Activated naive CD4-positive, alpha-beta T cell treated with anti-CD3 and anti-CD28 coated beads, Interleukin-2, amount 50 U/mL, for 72 hours (primary cell): Measurements from ENCODE around the gene TADA3. TPM values are rescaled to one million over a fixed set of nuclear protein-coding genes. Genes with fewer than 3 reads are reported as not detected.
"Not testable (repeated sequence)": the region's sequence is repeated elsewhere in the genome, so short reads cannot be mapped to it uniquely, and the experiment has no call there.

Experiments used
- ATAC-seq, 2 donors: fragments of 150-1000 bp; cut with Tn5 transposase; 2 replicates each; pipeline ENCODE4 v1.10.0; 2021; ENCODE audit warnings: mild to moderate bottlenecking in 2 of 2, moderate library complexity in 2 of 2
- DNase-seq, 2 donors: peaks; one replicate each; pipeline ENCODE4 v3.0.0; 2021 to 2022; ENCODE audit warnings: low spot score in 2 of 2
- H3K27ac Mint-ChIP-seq, 2 donors: one replicate each; pipeline ENCODE4 v1.8.0; 2022; ENCODE audit warnings: mild to moderate bottlenecking in 2 of 2, mixed read lengths in 2 of 2
- H3K36me3 Mint-ChIP-seq, 2 donors: one replicate each; pipeline ENCODE4 v1.8.0; 2022; ENCODE audit warnings: mixed read lengths in 2 of 2
- H3K9me3 Mint-ChIP-seq, 2 donors: one replicate each; pipeline ENCODE4 v1.8.0; 2022; ENCODE audit warnings: mixed read lengths in 2 of 2
- total RNA-seq, 2 donors: library from RNA; stranded (reverse); gene quantifications; one replicate each; pipeline ENCODE4 v1.2.3, GENCODE V29; 2022

Gene TADA3
- total RNA-seq, 2 donors from 2014 or later = 47.5 to 92.3 TPM

- peaks cover 21 to 26% of the 10 kb centered on the region in 2 donors for H3K36me3 Mint-ChIP-seq
- peaks cover 0 to 3% of the 10 kb centered on the region in 2 donors for H3K9me3 Mint-ChIP-seq
- H3K27ac Mint-ChIP-seq = peak overlapping the region; percentile 95 to 98
- ATAC-seq (no peak), DNase-seq (no peak)
Measured at GRCh38 chr3:9779075-9779593, 13.1 kb downstream of the TADA3 start.

DNA sequence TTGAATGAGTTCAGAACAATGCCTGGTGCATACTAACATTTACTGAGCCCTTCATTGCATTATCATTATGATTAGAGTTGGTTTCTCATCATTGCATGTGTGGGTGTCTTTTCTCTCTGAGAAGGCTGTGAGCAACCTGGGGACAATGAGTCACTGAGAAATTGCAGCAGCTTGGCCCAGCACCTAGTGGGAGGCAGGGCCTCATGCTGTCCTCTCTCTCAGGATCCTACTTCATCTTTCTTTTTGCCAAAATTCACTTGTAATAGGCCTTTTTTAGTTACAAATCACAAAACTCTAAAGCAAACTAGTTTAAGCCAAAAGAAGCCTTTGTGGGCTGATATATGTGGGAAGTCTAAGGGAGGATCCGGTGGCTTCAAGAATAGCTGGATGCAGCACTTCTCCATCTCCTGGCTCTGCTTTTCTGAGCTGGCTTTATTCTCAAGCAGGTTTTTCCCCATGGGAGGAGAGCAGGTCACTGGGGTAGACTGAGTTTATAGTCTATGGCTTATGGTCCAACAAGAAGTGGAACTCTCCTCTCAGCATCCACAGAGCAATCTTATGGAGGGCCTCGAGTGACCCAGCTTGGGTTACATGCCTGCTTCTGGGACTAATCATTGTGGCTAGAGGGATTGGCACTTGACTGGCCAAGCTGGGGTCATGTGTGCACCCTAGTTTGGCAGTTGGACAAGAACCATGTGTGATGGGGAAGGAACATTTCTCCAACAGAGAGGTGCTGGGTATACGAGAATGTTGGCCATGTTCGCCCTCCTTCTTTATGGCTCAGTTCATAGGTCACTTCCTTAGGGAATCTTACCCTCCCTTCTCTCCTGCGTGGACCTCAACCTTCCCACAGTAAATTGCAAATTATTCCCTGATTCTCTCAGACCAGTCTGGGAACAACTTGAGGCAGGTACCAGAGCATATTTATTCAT, 13.9 kb downstream of the TADA3 start:
- Mint-ChIP-seq H3K27ac (peak overlapping the region; percentile 95 to 98), H3K9me3 (peaks cover 0 to 3% of the 10 kb centered on the region in 2 donors), H3K36me3 (peaks cover 21 to 26% of the 10 kb centered on the region in 2 donors)
- DNase-seq (peak; percentile 59 to 66), ATAC-seq (peak; percentile 86 to 94)

- Mint-ChIP-seq H3K9me3 (peaks cover 0 to 3% of the 10 kb centered on the region in 2 donors), H3K36me3 (peaks cover 16 to 26% of the 10 kb centered on the region in 2 donors), H3K27ac (peak overlapping the region; percentile 95 to 98)
- DNase-seq = no peak
- ATAC-seq = peak; percentile 16 to 51
Measured at GRCh38 chr3:9777694-9778021, 14.6 kb downstream of the TADA3 start.

DNA sequence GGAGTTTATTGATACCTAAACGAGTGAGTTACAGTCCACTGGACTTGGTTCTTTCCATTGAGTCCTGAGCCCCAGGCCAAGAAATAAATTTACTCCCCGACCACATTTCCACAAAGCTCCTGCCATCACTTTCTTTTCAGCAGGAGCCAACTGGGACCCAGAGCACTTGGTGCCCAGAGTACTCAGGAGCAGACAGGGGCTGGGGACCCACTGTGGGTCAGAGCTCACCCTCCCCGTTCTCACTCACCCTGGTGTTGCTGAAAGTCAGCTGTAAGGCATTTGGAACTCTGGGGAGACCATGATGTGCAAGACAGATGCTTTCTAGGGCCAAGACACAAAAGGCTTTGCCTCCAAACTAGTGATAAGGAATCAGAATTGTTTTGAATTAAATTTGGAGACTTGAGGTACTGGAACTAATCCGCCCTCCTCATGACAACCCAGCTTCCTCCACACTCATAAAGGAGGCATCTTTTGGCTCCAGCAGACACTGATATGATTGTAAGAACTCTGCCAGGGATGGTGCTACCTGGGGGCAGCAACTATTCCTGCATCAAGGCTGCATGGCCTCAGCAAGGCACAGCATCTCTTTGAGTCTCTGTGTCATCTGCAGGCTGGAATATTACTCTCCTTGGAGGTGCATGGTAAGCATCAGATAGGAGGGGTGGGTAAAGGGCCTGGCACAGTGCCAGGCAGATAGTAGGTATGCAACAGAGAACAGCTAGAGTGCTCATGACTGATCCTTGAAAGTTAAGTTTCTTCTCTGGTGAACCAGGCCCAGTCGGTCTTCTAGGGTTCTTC, 15.2 kb downstream of the TADA3 start:
- Mint-ChIP-seq H3K36me3 (peaks cover 11 to 22% of the 10 kb centered on the region in 2 donors), H3K27ac (peak overlapping the region; percentile 95 to 98), H3K9me3 (peaks cover 0 to 3% of the 10 kb centered on the region in 2 donors)
- DNase-seq (no peak), ATAC-seq (no peak)

DNA sequence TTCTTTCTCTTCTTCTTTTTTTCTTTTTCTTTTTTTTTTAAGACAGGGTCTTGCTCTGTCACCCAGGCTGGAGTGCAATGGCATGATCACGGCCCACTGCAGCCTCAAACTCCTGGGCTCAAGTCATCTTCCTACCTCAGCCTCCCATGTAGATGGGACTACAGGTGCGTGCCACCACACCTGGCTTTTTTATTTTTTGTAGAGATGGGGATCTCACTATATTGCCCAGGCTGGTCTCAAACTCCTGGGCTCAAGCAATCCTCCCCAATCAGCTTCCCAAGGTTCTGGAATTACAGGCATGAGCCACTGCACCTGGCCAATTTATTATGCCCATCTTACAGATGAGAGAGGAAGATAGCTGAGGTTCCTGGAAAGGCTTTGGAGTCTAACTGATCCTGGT, 21.3 kb downstream of the TADA3 start:
- not testable (repeated sequence) for DNase-seq, H3K9me3 Mint-ChIP-seq, ATAC-seq, H3K36me3 Mint-ChIP-seq
- H3K27ac Mint-ChIP-seq = peak overlapping the region in 1 of 2 donors; percentile 42

DNA sequence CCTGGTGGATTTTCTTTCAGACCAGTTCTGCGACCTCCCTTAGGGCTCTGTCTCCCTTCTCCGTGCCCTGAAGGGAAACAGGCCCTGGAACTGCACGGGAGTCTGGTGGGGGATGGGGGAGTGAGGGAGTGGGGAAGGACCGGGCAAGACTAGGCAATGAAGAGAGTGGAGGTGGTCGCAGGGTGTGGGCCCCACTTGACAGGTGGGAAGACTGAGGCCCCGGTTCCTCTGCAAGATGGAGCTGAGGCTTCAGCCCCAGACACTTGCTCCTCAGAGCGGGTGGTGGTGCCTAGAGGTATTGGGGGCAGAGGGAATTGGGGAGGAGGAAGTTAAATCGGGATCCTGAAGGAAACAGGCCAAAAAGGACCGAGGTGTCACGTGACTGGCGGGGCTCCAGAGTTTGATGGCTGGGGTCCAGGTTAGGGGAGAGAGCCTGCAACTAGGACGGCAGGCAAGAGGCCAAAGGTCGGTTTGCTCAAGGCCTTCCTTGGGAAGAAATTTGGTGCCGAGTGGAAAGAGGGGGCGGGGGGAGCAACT, 21.9 kb downstream of the TADA3 start:
- Mint-ChIP-seq H3K36me3 (peaks cover under 1 to 8% of the 10 kb centered on the region in 2 donors), H3K27ac (peak overlapping the region; percentile 42 to 44), H3K9me3 (no peaks in the 10 kb centered on the region)
- DNase-seq = no peak
- no peak for ATAC-seq

DNA sequence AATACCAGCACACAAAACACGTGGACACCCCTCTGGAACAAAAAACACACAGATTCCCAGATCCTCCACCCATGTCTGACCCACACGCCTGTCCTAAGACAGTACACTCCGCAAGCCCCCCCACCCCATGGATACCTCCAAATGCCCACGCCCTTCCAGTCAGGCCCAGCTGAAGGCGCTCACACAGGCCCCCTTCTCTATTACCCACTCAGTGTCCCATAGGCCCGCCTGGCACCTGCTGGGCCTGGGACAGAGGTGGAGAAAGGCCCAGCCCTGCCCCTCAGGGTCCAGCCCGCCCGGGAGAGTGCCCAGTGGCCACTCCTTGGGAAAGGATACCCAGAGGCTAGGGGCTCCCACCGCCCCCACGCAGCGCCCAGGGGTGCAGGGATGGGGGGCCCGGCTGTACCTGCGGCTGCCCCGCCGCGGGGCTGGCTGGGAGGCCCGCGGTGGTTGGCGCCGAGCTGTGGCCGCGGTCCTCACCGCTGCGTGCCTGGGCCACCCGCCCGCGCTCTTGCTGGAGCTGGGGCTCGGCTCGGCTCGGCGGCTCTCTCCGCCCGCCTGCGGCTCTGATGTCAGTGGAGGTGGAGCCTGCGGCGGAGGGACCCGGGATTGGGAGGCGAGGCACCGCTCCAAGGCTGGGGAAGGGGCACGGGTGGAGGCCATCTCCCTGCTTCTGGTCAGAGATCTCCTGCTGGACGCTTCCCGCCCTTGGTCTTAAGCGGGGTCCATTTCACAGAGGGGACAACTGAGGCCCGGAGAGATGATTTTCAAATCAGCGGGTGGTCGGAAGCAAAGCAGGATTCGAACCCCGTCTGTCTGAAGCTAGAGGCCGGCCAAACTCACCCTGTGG, 22.6 kb downstream of the TADA3 start, which contains the start of gene CAMK1:
TSS of gene CAMK1 (minus strand) at position 522 of the 850 bp plus-strand sequence. CDS start 2,198 bp downstream, outside the sequence.
- ATAC-seq (peak; percentile 93 to 96), DNase-seq (peak; percentile 73 to 75)
- Mint-ChIP-seq H3K9me3 (no peaks in the 10 kb centered on the region), H3K27ac (peak within 1 kb of the TSS; percentile 42 to 44), H3K36me3 (peaks cover 7 to 8% of the 10 kb centered on the region in 2 donors)

DNA sequence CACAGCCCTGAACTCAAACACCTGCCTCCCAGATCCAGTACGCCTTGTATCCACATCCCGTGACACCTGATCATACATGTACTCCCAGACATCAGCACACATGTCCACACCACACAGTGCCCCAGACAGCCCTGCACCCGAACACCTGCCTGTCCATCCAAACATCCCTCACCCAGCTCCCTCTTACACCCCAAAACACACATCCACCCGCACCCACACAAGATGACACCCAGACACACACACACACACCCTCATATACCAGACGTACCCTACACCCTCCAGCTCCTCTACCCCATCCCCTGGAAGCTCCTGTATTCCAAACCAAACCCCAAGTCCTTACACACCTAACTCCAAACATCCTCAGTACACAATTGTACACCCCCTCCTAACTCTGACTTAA, 23.3 kb downstream of the TADA3 start:
- DNase-seq = no peak
- peaks cover 7 to 8% of the 10 kb centered on the region in 2 donors for H3K36me3 Mint-ChIP-seq
- no peaks in the 10 kb centered on the region for H3K9me3 Mint-ChIP-seq
- no peak for ATAC-seq
- peak overlapping the region; percentile 18 to 42 for H3K27ac Mint-ChIP-seq

- Mint-ChIP-seq H3K27ac (peak overlapping the region; percentile 65 to 81), H3K9me3 (no peaks in the 10 kb centered on the region), H3K36me3 (peaks cover 7 to 8% of the 10 kb centered on the region in 2 donors)
- ATAC-seq = no peak
- DNase-seq = no peak
Measured at GRCh38 chr3:9768141-9768775, 24.0 kb downstream of the TADA3 start.

DNA sequence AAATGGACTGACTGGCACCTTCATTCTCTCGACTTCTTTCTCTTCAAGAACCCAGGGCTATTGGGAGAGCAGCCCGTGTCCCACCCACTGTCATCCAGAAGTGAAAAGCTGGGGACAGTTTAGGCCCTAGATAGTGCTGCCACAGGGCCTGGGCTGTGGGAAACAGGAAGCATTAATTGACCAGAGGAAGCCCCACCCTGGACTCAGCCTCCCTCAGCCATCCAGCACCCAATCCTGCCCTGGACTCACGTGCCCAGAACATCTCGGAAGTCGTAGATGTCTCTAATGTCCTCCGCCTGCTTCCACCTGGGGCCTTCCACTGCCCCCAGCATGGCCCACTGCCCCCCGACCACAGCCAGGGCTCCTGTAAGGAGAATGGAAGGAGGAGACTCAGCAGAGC, 24.9 kb downstream of the TADA3 start:
- H3K27ac Mint-ChIP-seq = peak overlapping the region in 1 of 2 donors; percentile 65
- ATAC-seq = no peak
- DNase-seq = no peak

DNA sequence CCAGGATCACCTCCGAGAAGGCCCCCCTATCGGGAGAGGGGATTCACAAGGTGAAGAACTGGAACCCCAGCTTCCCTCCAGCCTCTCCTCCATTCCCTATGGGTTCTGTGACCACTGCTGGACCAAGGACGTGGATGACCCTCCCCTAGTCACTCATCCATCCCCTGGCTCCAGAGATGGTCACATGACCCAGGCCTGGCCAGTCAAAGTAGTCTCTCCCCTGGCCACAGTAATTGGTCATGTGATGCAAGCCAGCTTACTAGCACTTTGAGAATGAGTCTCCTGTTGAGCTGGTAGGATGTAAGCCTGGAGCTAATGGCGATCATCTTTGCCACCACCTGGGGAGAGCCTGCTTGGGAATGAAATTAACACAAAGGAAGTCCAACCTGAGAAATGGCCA, 26.4 kb downstream of the TADA3 start:
- Mint-ChIP-seq H3K36me3 (peaks cover 11 to 12% of the 10 kb centered on the region in 2 donors), H3K9me3 (no peaks in the 10 kb centered on the region), H3K27ac (peak overlapping the region in 1 of 2 donors; percentile 36)
- ATAC-seq (no peak), DNase-seq (no peak)

More for the DNA sequence above, 24.9 kb downstream of the TADA3 start:
- Mint-ChIP-seq H3K36me3 (peaks cover 7 to 8% of the 10 kb centered on the region in 2 donors), H3K9me3 (no peaks in the 10 kb centered on the region)

DNA sequence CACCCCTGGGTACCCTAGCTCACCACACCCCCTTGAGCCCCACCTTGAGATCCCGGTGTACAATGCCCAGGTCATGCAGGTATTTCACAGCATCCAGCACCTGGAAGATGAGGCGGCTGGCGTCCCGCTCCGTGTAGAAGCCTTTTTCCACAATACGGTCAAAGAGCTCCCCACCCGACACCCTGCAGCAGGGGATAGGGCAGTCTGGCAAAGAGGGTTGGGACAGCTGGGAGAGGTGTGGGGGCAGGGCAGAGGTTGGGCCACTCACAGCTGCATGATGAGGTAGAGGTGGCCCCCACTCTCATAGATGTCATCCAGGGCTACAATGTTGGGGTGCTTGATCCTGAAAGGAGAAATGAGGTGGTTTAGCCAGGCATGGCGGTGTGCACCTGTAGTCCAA, 29.4 kb downstream of the TADA3 start:
- peak overlapping the region in 1 of 2 donors; percentile 83 for H3K27ac Mint-ChIP-seq
- H3K36me3 Mint-ChIP-seq = peaks cover 18 to 31% of the 10 kb centered on the region in 2 donors
- no peak for ATAC-seq

GRCh38 chr3:9761919-9762318, 30.4 kb downstream of the TADA3 start:
- H3K36me3 Mint-ChIP-seq = peaks cover 18 to 31% of the 10 kb centered on the region in 2 donors
- H3K9me3 Mint-ChIP-seq = no peaks in the 10 kb centered on the region
- no peak overlapping the region for H3K27ac Mint-ChIP-seq
- ATAC-seq (peak in 1 of 2 donors; percentile 65), DNase-seq (no peak)

More for the DNA sequence above, 29.4 kb downstream of the TADA3 start:
- DNase-seq = no peak
- no peaks in the 10 kb centered on the region for H3K9me3 Mint-ChIP-seq

DNA sequence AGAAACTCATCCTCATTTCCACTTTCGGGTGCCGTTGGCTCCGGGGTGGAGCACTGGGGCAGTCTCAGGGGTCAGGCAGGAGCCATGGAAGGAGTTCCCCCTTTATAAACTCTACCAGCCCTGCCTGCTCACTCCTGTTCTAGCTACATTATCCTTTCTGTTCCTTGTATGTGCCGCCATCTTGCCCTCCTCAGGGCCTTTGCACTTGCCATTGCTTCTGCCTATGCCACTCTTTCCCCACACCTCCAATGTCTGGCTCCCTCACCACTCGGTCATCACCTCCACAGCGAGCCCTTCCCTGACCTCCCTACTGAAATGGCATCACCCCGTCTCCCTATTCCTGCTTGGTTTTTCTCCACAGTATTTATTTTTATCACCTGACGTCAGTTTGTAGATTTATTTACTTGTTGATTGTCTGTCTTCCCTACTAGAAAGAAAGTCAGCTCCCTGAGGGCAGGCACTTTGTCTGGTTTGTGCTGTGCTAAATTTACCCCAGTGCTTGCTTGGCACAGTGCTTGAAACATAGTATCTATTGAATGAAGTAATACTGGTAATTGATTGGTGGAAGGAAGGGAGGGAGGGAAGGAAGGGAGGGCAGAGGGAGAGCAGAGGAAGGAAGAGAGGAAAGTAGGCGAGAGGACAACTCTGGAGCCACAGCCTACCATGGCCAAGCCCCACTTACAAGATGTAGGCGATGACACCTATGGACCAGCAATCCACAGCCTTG, 31.3 kb downstream of the TADA3 start:
- Mint-ChIP-seq H3K27ac (peak overlapping the region; percentile 2 to 62), H3K36me3 (peaks cover 26 to 31% of the 10 kb centered on the region in 2 donors)
- ATAC-seq = no peak

GRCh38 chr3:9757427-9757826, 34.8 kb downstream of the TADA3 start:
- ATAC-seq (no peak), DNase-seq (no peak)
- H3K9me3 Mint-ChIP-seq = no peaks in the 10 kb centered on the region
- H3K27ac Mint-ChIP-seq = peak overlapping the region in 1 of 2 donors; percentile 82
- peaks cover 24 to 34% of the 10 kb centered on the region in 2 donors for H3K36me3 Mint-ChIP-seq

More for the DNA sequence above, 31.3 kb downstream of the TADA3 start:
- DNase-seq = no peak
- H3K9me3 Mint-ChIP-seq = no peaks in the 10 kb centered on the region
